SK-N-SH (cell line): ENCODE measurements around the gene STXBP1. TPM values are rescaled to one million over a fixed set of nuclear protein-coding genes. Genes with fewer than 3 reads are reported as not detected.

Experiments used
- CTCF ChIA-PET: fragments of 300-600, 350-600 bp; formaldehyde crosslinking; extraction: SDS; loops from one replicate; lab custom pipeline; 2021; lab: Yijun Ruan, JAX
- POLR2A ChIA-PET: fragments of 350-600 bp; sonication (Branson Sonifier 250); formaldehyde crosslinking; extraction: SDS; loops from one replicate; lab custom pipeline; 2020; ENCODE audit warnings: antibody characterized with exemption, inconsistent platforms; lab: Yijun Ruan, JAX
- DNase-seq: peaks from one replicate; pipeline ENCODE4 v3.0.0; 2012
- H2AFZ ChIP-seq: fragments of 200-600 bp; sonication (generic); 2 replicates; pipeline ENCODE4 v1.8.1; 2016; ENCODE audit warnings: antibody characterized with exemption, mild to moderate bottlenecking, low read depth
- H3F3A ChIP-seq: fragments of 200-600 bp; sonication (generic); replicated peaks from 2 replicates; pipeline ENCODE3; 2016; ENCODE audit warnings: antibody characterized with exemption, mild to moderate bottlenecking; ENCODE audit not compliant: insufficient read depth
- H3K27ac ChIP-seq, 2 experiments: fragments of 200-500 bp in 1 of 2; fragments of 200-600 bp in 1 of 2; sonication (Bioruptor generic) in 1 of 2; sonication (generic), shearing (Covaris generic) in 1 of 2; 2 replicates each; pipeline versions ENCODE4 v1.5.1 to v1.6.1; 2014 to 2016; ENCODE audit warnings: low read depth in 2 of 2, inconsistent platforms in 1 of 2, low read length in 1 of 2, mild to moderate bottlenecking in 1 of 2, mixed read lengths in 1 of 2
- H3K27me3 ChIP-seq: fragments of 200-600 bp; sonication (generic), shearing (Covaris generic); 2 replicates; pipeline ENCODE4 v1.6.1; 2016; ENCODE audit warnings: mixed run types; ENCODE audit not compliant: insufficient read depth
- H3K36me3 ChIP-seq, 2 experiments: fragments of 200-500 bp in 1 of 2; fragments of 200-600 bp in 1 of 2; sonication (Bioruptor generic) in 1 of 2; sonication (generic) in 1 of 2; replicated peaks in 1 of 2; 2 replicates each; pipeline versions ENCODE3 to v1.5.1; 2014 to 2016; ENCODE audit warnings: low read length in 1 of 2, mild to moderate bottlenecking in 1 of 2; ENCODE audit not compliant: insufficient read depth in 2 of 2, control insufficient read depth in 1 of 2
- H3K4me1 ChIP-seq, 2 experiments: fragments of 200-500 bp in 1 of 2; fragments of 200-600 bp in 1 of 2; sonication (Bioruptor generic) in 1 of 2; sonication (generic), shearing (Covaris generic) in 1 of 2; 2 replicates each; pipeline versions ENCODE4 v1.5.1 to v1.6.1; 2014 to 2016; ENCODE audit warnings: low read depth in 1 of 2, low read length in 1 of 2, mixed run types in 1 of 2; ENCODE audit not compliant: insufficient read depth in 2 of 2, control insufficient read depth in 1 of 2
- H3K4me2 ChIP-seq: fragments of 200-600 bp; sonication (generic), shearing (Covaris generic); 2 replicates; pipeline ENCODE4 v1.6.1; 2017; ENCODE audit warnings: mixed run types
- H3K4me3 ChIP-seq, 2 experiments: fragments of 200-500 bp in 1 of 2; fragments of 200-600 bp in 1 of 2; sonication (Bioruptor generic) in 1 of 2; sonication (generic), shearing (Covaris generic) in 1 of 2; 2 replicates each; pipeline versions ENCODE4 v1.5.1 to v1.8.1; 2014 to 2016; ENCODE audit warnings: low read depth in 2 of 2, inconsistent platforms in 1 of 2, low read length in 1 of 2, mild to moderate bottlenecking in 1 of 2, mixed read lengths in 1 of 2, moderate library complexity in 1 of 2
- H3K79me2 ChIP-seq: fragments of 200-600 bp; sonication (generic); 2 replicates; pipeline ENCODE4 v1.8.1; 2017; ENCODE audit warnings: mild to moderate bottlenecking; ENCODE audit not compliant: insufficient read depth
- H3K9ac ChIP-seq: fragments of 200-600 bp; sonication (generic); 2 replicates; pipeline ENCODE4 v1.6.1; 2017; ENCODE audit warnings: mixed run types
- H3K9me2 ChIP-seq: fragments of 200-600 bp; sonication (generic); 2 replicates; pipeline ENCODE4 v1.6.1; 2017; ENCODE audit warnings: mixed run types
- H3K9me3 ChIP-seq: fragments of 200-600 bp; sonication (generic); 2 replicates; pipeline ENCODE4 v1.6.1; 2017; ENCODE audit warnings: mixed run types, mild to moderate bottlenecking, moderate library complexity
- H4K20me1 ChIP-seq: fragments of 200-600 bp; sonication (generic); 2 replicates; pipeline ENCODE4 v1.6.1; 2017; ENCODE audit warnings: mild to moderate bottlenecking, mixed run types; ENCODE audit not compliant: insufficient read depth
- CHD2 ChIP-seq: fragments of 150-350 bp; IDR thresholded peaks from 2 replicates; pipeline ENCODE4 v1.6.1; 2018; ENCODE audit warnings: low read length; ENCODE audit not compliant: partially characterized antibody
- CTCF ChIP-seq: fragments of 200-600 bp; sonication (generic); IDR thresholded peaks from 2 replicates; pipeline ENCODE4 v1.6.1; 2017; ENCODE audit warnings: antibody characterized with exemption, mild to moderate bottlenecking, moderate library complexity
- EP300 ChIP-seq, 2 experiments: IDR thresholded peaks; 2 replicates each; pipeline versions ENCODE4 v1.4.0 to v1.6.1; 2012; ENCODE audit warnings: borderline replicate concordance in 1 of 2, low read depth in 1 of 2, low read length in 1 of 2
- EZH2phosphoT487 ChIP-seq: fragments of 200-600 bp; sonication (generic); IDR thresholded peaks from 2 replicates; pipeline ENCODE4 v1.6.1; 2017; ENCODE audit warnings: low read depth, mixed run types, mild to moderate bottlenecking, antibody characterized with exemption, moderate library complexity, borderline replicate concordance
- FOSL2 ChIP-seq: IDR thresholded peaks from 2 replicates; pipeline ENCODE4 v1.4.0; 2012; ENCODE audit warnings: low read depth, mild to moderate bottlenecking, moderate library complexity, borderline replicate concordance
- FOXJ3 ChIP-seq: sonication (generic); formaldehyde crosslinking; IDR thresholded peaks from 2 replicates; pipeline ENCODE4 v1.5.1; 2020; ENCODE audit warnings: mild to moderate bottlenecking, missing genetic modification reagents
- GABPA ChIP-seq: IDR thresholded peaks from 2 replicates; pipeline ENCODE4 v1.4.0; 2012; ENCODE audit warnings: low read depth, mild to moderate bottlenecking
- GATA2 ChIP-seq: sonication (generic); formaldehyde crosslinking; IDR thresholded peaks from 2 replicates; pipeline ENCODE4 v1.5.0; 2020; ENCODE audit warnings: mild to moderate bottlenecking, missing genetic modification reagents
- IRF3 ChIP-seq: fragments of 150-350 bp; IDR thresholded peaks from 2 replicates; pipeline ENCODE4 v1.6.1; 2016; ENCODE audit warnings: mild to moderate bottlenecking, low read depth, low read length
- JUND ChIP-seq: IDR thresholded peaks from 2 replicates; pipeline ENCODE4 v1.4.0; 2012
- MEF2A ChIP-seq: IDR thresholded peaks from 2 replicates; pipeline ENCODE4 v1.4.0; 2012; ENCODE audit warnings: low read depth, borderline replicate concordance
- MXI1 ChIP-seq: IDR thresholded peaks from 2 replicates; pipeline ENCODE4 v1.6.1; 2012; ENCODE audit warnings: mild to moderate bottlenecking, low read depth, low read length, improper control_type of control experiment
- NFIC ChIP-seq: IDR thresholded peaks from 2 replicates; pipeline ENCODE4 v1.4.0; 2012; ENCODE audit warnings: borderline replicate concordance
- POLR2AphosphoS5 ChIP-seq: IDR thresholded peaks from 2 replicates; pipeline ENCODE4 v1.6.1; 2012; ENCODE audit warnings: low read depth, low read length
- RCOR1 ChIP-seq: fragments of 150-350 bp; IDR thresholded peaks from 2 replicates; pipeline ENCODE4 v1.6.1; 2017; ENCODE audit warnings: antibody characterized with exemption, low read length
- RXRA ChIP-seq: IDR thresholded peaks from 2 replicates; pipeline ENCODE4 v1.4.0; 2012; ENCODE audit warnings: low read depth, mild to moderate bottlenecking, borderline replicate concordance
- SIN3A ChIP-seq: IDR thresholded peaks from 2 replicates; pipeline ENCODE4 v1.6.1; 2012; ENCODE audit warnings: low read depth, mild to moderate bottlenecking, low read length, moderate library complexity, borderline replicate concordance
- SMC3 ChIP-seq: IDR thresholded peaks from 2 replicates; pipeline ENCODE4 v1.6.1; 2012; ENCODE audit warnings: low read depth, low read length, improper control_type of control experiment
- TAF1 ChIP-seq: IDR thresholded peaks from 2 replicates; pipeline ENCODE4 v1.6.1; 2012; ENCODE audit warnings: low read depth, mild to moderate bottlenecking, low read length, moderate library complexity, borderline replicate concordance
- TCF12 ChIP-seq: IDR thresholded peaks from 2 replicates; pipeline ENCODE4 v1.4.0; 2012
- TEAD4 ChIP-seq: IDR thresholded peaks from 2 replicates; pipeline ENCODE4 v1.4.0; 2012; ENCODE audit warnings: mild to moderate bottlenecking, borderline replicate concordance; ENCODE audit not compliant: insufficient read depth
- USF2 ChIP-seq: fragments of 150-350 bp; IDR thresholded peaks from 2 replicates; pipeline ENCODE4 v1.6.1; 2017; ENCODE audit warnings: antibody characterized with exemption, low read length, low read depth, borderline replicate concordance
- YY1 ChIP-seq: IDR thresholded peaks from 2 replicates; pipeline ENCODE4 v1.4.0; 2012; ENCODE audit warnings: low read depth, mild to moderate bottlenecking
- WGBS: methylation state at CpG from one replicate; pipeline ENCODE4 v1.1.6; 2017; ENCODE audit warnings: low lambda C conversion rate; 5-methylcytosine and 5-hydroxymethylcytosine counted together
- polyA plus RNA-seq, 3 experiments: library from polyadenylated mRNA; depleted of rRNA; stranded (reverse); fragments of >200 nt; gene quantifications; 2 replicates each; pipeline ENCODE4 v1.2.3, GENCODE V29; 2012

The STXBP1 gene
- polyA plus RNA-seq, 1 of the 3 experiments (the other 2 are of a cell fraction): 44.3 TPM

DNA sequence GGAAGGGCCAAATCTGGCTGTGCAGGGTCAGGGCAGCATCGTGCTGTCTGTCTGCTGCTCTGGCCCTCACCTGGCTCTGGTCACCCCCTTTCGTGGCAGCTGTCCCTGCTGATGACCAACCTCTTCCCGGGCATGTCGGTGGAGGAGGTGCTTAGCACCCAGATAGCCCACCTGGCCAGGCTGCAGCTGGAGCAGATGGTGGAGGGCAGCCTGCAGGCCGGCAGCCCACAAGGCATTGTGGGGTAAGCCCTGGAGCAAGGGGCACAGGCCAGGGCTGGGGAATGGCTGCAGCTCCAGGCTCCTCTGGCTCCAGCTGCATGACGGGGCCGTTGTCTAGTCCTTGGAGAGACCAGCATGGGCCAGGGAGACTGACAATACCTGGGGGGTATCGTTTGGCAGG is 114.8 kb downstream of the STXBP1 start:
- H3K9me3 ChIP-seq: no peaks in the 10 kb centered on the region
- H2AFZ ChIP-seq: no peak overlapping the region
- TF ChIP-seq CHD2: no peak
- no peak for TF ChIP-seq SIN3A
- TF ChIP-seq USF2: no peak
- TF ChIP-seq EZH2phosphoT487: no peak
- TF ChIP-seq RCOR1: no peak
- TF ChIP-seq GABPA: no peak
- TF ChIP-seq POLR2AphosphoS5: no peak
- TF ChIP-seq JUND: no peak
- TF ChIP-seq MXI1: no peak
- TF ChIP-seq YY1: no peak
- TF ChIP-seq TCF12: no peak
- TF ChIP-seq SMC3: no peak
- no peaks in the 10 kb centered on the region for H4K20me1 ChIP-seq
- H3K4me1 ChIP-seq: no peaks in the 10 kb centered on the region; a peak in 1 of 4 replicates
- WGBS: 62% methylated on average over 8 of the region's 8 CpGs
- POLR2A ChIA-PET: no interaction called here
- peaks cover 3% of the 10 kb centered on the region for H3F3A ChIP-seq
- no peak overlapping the region for H3K27ac ChIP-seq
- no peak overlapping the region for H3K9ac ChIP-seq
- H3K4me2 ChIP-seq: no peak overlapping the region
- no peaks in the 10 kb centered on the region for H3K27me3 ChIP-seq
- no peaks in the 10 kb centered on the region for H3K79me2 ChIP-seq
- CTCF ChIA-PET: interaction anchor here (0.8 to 3.0 kb wide), 6 partner anchors 8 to 223 kb away, joined by 3 to 18 read pairs (median 4); partner anchors contain the start of gene TOR2A
- DNase-seq: no peak
- no peaks in the 10 kb centered on the region for H3K9me2 ChIP-seq
- H3K36me3 ChIP-seq: peaks cover 0 to 3% of the 10 kb centered on the region in 2 experiments
- H3K4me3 ChIP-seq: no peak overlapping the region

DNA sequence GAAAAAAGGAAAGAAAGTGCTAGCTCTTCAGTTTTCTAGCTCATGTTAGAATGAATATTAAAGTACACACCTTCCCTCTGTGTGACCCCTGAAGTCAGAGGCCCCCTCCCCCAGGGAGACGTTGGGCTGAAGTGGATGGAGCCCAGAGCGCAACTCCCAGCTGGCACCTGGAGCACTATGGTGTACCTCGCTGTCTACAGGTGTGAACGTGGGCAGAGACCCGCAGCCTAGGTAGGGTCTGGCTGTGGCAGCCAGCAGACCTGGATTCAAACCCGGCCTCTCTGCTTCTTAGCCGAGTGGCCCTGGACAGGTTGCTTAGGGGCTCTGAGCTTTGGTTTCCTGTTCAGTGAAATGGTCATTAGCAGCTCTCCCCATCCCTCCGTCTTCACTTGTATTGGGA is 116.7 kb downstream of the STXBP1 start:
- no peak overlapping the region for H3K4me2 ChIP-seq
- no peaks in the 10 kb centered on the region for H3K9me3 ChIP-seq
- no peak overlapping the region for H3K4me3 ChIP-seq
- H3K9me2 ChIP-seq: no peaks in the 10 kb centered on the region
- ChIA-PET POLR2A (interaction anchor here (0.7 kb wide), 1 partner anchor 201 kb away, joined by 3 read pairs; no protein-coding TSS in a partner anchor), CTCF (interaction anchor here (0.5 to 10.7 kb wide), 5 partner anchors 121 to 225 kb away, joined by 3 to 226 read pairs (median 6); no protein-coding TSS in a partner anchor)
- H3K9ac ChIP-seq: no peak overlapping the region
- no peak for DNase-seq
- H3K27me3 ChIP-seq: no peaks in the 10 kb centered on the region
- H3K36me3 ChIP-seq: peaks cover 0 to 3% of the 10 kb centered on the region in 2 experiments
- peaks cover 2% of the 10 kb centered on the region for H3F3A ChIP-seq
- no peaks in the 10 kb centered on the region for H3K79me2 ChIP-seq
- TF ChIP-seq SIN3A: no peak
- no peak for TF ChIP-seq RXRA
- TF ChIP-seq CTCF: no peak
- no peak for TF ChIP-seq MEF2A
- TF ChIP-seq YY1: no peak
- no peak for TF ChIP-seq IRF3
- TF ChIP-seq JUND: no peak
- TF ChIP-seq GATA2 (CRISPR knock-in tag): no peak
- no peak for TF ChIP-seq POLR2AphosphoS5
- no peak for TF ChIP-seq TAF1
- no peak for TF ChIP-seq TEAD4
- TF ChIP-seq RCOR1: no peak
- no peak for TF ChIP-seq EP300 (IDR thresholded peaks at IDR 0.05; ENCODE audit: borderline replicate concordance in 1 of 2, low read depth in 1 of 2, low read length in 1 of 2)
- no peak for TF ChIP-seq FOXJ3 (CRISPR knock-in tag)
- TF ChIP-seq NFIC: no peak
- no peak for TF ChIP-seq GABPA
- no peak for TF ChIP-seq FOSL2
- TF ChIP-seq MXI1: no peak
- 94% methylated on average over 8 of the region's 8 CpGs for WGBS
- H4K20me1 ChIP-seq: no peaks in the 10 kb centered on the region
- no peak overlapping the region for H3K27ac ChIP-seq
- H3K4me1 ChIP-seq: peaks cover 0 to under 1% of the 10 kb centered on the region in 2 experiments; a peak in 1 of 4 replicates
- no peak overlapping the region for H2AFZ ChIP-seq
